GM19372 (cell line): ENCODE data around the gene PTGES3.
"Not testable (repeated sequence)": the region's sequence is repeated elsewhere in the genome, so short reads cannot be mapped to it uniquely, and the experiment has no call there.

Experiments
- ATAC-seq: cut with Tn5 transposase; IDR thresholded peaks from one replicate; pipeline ENCODE4 v1.9.1; 2021; ENCODE audit warnings: mild to moderate bottlenecking, low read depth, moderate library complexity; ENCODE audit not compliant: unreplicated experiment

Gene PTGES3

DNA sequence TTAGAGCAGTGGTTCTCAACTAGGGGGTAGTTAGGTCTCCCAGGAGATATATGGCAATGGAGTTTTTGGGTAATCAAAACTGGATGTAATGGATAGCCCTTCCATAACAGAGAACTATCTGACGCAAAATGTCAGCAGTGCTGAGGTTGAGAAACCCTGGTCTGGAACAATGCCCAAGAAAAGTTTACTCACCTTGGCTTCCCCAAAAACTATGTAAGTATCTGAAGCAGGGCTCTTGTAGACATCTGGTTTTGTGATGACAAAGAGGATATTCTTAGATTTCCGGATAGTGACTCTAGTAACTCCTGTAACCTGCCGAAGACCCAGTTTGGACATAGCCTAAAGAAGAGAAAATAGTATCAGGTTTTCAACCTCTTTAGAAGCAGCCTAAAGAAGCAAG is 25.3 kb upstream of the PTGES3 start:
- ATAC-seq = no peak

DNA sequence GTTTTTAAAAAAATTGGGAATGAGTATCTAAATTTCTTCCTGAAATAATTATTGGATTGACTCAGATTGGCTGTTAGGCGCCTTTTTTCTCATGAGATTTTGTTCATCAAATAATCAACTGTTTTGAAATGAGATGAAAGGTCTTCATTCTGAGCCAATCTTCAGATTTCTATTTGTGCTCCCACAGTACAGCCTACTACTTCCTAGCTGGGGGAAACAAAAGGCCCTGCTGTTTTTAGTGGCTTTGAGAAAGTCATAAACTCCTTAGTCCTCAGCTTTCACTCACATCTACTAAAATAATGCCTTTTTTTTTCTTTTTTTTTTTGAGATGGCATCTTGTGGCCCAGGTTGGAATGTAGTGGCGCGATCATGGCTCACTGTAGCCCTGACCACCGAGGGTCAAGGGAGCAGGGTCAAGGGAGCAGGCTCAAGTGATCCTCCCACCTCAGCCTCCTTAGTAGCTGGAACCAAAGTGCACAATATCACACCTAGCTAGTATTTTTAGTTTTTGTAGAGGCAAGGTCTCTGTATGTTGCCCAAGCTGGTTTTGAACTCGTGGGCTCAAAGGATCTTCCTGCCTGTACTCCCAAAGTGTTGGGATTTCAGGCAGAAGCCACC is 21.8 kb upstream of the PTGES3 start:
- ATAC-seq = no peak

- ATAC-seq = not testable (repeated sequence)
Measured at GRCh38 chr12:56704522-56704921, 16.4 kb upstream of the PTGES3 start.

GRCh38 chr12:56699020-56699661 is 11.1 kb upstream of the PTGES3 start:
- no peak for ATAC-seq

- no peak for ATAC-seq
Measured at GRCh38 chr12:56695327-56696101, 7.4 kb upstream of the PTGES3 start.

DNA sequence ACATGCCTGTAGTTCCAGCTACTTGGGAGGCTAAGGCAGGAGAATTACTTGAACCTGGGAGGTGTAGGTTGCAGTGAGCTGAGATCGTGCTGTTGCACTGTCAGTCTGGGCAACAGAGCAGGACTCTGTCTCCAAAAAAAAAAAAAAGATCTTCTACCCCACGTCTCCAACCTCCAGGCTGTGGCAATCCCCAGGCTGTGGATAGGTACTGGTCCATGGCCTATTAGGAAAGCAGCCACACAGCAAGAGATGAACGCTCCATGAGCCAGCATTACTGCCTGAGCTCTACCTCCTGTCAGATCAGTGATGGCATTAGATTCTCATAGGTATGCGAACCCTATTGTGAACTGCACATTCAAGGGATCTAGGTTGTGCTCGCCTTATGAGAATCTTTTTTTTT is 6.1 kb upstream of the PTGES3 start:
- no peak for ATAC-seq

DNA sequence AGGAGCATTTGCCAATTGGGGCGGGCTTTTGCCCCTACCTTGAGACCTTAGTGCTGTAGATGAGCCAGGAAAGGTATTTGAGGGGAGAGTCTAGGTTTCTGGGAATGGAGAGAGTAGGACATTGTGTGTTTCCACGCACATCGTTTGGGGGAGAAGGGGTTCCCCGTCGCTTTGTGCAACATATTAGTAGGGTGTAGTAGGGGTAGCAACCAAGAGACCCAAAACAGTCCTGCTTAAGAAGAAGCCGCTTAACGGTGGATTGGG is 694 bp upstream of the PTGES3 start:
- no peak for ATAC-seq

DNA sequence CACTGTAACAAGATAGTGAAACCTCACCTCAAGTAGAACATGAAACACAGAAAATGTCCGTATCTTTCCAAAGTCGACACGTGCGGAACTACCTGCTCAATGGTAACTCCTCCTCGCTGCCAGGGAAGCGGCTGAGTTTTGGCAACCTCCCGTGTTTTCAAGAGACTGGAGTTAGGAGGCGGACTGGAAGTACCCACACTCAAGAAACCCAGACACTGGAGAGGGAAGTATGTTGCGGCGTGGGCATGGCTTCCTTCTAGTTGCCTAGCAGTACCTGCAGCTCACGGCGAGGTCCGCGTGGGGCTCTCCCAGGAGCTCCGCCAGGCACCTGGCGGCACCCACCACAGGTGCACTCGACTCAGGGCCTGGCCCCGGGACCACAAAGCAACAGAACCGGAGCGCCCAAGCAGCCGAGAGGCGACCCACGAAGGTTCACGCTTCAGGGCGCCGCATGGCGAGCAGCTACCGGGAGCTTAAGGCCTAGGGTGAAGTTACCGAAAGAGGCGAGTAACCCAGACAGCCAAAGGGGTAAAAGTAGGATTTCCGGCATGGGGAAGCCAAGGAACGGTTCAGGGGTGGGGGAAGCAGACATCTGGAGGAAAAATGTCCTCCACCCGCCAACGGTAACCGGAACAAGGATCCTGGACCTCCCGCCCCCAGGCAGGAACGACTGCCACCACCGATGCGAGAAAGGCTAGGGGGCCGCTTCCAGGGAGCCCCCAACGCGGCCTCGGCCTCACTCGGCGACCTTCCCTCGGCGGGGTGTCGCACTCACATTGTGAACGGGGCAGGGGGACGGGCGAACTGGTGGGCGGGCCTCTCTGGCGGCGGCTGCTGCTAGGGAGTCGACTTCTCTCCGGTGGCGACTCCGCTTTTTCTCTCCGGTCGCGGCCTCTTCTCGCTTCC is 608 bp downstream of the PTGES3 start:
- ATAC-seq = no peak

GRCh38 chr12:56684745-56685359 is 3.2 kb downstream of the PTGES3 start:
- ATAC-seq = no peak

DNA sequence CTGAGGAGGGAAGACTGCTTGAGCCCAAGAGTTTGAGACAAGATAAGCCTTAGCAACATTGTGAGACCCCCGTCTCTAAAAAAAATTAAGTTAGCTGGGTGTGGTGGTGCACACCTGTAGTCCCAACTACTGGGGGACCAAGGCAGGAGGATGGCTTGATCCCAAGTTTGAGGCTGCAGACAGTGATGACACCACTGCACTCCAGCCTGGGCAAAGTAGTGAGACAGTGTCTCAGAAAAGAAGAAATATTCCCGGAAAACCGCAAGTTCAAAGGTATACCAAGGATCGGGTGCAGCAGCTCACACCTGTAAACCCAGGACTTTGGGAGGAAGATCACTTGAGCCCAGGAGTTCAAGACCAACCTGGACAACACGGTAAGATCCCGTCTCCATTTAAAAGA is 5.8 kb downstream of the PTGES3 start:
- no peak for ATAC-seq

DNA sequence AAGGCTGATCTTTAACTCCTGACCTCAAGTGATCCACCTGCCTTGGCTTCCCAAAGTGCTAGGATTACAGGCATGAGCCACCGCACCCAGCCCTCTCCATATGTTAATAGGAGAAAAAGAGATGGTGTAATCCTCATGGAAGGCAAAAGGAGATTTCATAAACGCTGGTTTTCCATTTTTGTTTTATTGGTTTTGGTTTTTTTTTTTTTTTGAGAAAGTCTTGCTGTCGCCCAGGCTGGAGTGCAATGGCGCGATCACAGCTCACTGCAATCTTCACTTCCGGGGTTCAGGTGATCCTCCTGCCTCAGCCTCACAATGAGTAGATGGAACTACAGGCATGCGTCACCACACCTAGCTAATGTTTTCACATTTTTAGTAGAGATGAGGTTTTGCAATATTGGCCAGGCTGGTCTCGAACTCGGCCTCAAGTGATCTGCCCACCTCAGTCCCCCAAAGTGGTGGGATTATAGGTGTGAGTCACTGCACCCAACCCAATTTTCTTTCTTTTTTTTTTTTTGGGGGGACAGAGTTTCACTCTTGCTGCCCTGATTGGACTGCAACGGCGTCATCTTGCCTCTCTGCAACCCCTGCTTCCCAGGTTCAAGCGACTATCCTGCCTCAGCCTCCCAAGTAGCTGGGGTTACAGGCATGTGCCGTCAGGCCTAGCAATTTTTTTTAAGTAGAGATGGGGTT is 8.1 kb downstream of the PTGES3 start:
- no peak for ATAC-seq

- ATAC-seq = no peak
Measured at GRCh38 chr12:56678852-56679251, 9.2 kb downstream of the PTGES3 start.

DNA sequence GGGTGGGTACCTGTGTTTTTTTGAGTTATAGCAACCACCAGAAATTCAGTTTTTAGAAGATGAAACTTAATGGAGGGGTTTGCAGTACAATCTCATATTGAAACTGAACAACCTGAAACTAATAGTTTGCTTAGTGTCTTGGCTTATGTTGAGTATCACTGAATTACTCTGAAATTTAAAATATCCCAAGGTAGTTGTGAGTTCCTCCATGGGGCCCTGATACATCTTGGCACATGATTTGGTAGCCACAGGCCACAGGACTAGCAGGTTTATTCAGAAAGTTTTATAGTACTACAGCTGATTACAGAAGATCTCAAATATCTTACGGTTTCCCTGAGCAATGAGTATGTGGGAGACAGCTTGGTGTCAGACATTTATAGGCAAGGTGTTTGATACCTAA is 10.4 kb downstream of the PTGES3 start:
- no peak for ATAC-seq

DNA sequence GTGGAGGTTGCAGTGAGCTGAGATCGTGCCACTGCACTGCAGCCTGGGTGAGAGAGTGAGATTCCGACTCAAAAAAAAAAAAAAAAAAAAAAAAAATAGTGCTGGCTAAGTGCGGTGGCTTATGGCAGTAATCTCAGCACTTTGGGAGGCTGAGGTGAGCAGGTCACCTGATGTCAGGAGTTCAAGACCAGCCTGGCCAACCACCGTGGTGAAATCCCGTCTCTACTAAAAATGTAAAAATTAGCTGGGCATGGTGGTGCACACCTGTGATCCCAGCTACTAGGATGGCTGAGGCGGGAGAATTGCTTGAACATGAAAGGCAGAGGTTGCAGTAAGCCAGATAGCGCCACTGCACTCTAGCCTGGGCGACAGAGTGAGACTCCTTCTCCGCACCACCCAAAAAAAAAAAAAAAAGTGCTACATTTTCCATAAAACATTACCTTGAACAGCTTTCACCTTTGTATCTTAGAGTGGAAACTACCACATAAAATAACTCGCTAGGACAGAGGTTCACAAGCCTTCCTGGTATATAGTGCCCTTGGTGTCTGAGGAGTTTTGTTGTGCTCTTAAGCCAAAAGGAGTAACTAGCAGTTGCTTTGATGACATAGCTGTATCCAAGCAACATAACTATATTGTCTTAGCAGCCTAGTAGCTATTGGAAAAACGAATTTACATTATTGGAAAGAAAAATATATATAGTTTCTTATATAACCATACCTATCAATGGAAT is 11.1 kb downstream of the PTGES3 start:
- no peak for ATAC-seq

DNA sequence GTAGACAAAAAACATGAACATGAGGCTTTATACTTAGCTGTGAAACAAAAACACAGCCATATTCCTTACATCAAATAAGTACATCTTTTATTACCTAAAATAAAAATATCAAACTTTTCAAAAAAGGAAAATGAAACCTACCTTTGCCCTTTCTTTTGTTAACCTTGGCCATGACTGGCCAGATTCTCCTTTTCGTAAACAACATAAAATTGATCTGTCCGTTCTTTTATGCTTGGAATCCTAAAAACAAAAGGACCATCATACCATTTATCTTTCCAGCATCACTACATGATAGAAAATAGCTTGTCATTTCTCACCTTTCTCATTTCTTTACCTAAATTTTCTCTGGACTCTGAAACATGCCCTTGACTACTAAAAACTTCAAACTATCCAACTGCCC is 16.5 kb downstream of the PTGES3 start:
- ATAC-seq = no peak

- no peak for ATAC-seq
Measured at GRCh38 chr12:56670836-56671235, 17.2 kb downstream of the PTGES3 start.

- ATAC-seq = no peak
Measured at GRCh38 chr12:56668197-56668457, 20.0 kb downstream of the PTGES3 start.

DNA sequence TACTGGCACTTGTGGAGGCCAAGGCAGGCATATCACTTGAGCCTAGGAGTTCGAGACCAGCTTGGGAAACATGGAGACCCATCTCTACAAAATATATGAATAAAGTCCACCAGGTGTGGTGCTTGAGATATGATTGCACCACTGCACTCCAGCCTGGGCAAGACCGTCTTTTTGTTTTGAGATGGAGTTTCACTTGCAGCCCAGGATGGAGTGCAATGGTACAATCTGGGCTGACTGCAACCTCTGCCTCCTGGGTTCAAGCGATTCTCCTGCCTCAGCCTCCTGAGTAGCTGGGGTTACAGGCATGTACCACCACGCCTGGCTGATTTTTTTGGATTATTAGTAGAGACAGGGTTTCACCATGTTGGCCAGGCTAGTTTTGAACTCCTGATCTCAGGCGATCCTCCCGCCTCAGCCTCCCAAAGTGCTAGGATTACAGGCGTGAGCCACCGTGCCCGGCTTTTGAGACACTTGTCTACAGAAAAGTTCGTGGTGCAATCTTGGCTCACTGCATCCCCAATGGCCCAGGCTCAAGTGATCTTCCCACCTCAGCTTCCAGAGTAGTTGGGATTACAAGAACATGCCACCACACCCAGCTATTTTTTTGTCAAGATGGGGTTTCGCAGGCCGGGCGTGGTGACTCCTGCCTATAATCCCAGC is 26.0 kb downstream of the PTGES3 start:
- ATAC-seq = no peak

DNA sequence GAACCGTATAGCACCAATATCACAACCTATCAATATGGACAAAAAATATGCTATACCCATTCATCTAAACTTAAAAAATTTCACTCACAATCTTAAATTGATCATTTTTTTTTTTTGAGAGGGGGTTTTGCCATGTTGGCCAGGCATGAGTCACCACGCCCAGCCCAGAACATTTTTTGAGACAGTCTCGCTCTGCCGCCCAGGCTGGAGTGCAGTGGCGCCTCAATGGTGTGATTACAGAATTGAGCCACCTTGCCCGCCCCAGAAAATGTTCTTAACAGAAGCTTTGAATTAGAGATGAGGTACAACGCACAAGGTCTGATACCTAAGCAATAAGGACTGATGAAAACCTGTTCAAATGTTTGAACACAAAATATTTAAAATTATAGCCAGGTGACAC is 26.5 kb downstream of the PTGES3 start:
- no peak for ATAC-seq
